Ureter (tissue), 1 donor: ENCODE measurements around the gene MNX1. TPM values are rescaled to one million over a fixed set of nuclear protein-coding genes. Genes with fewer than 3 reads are reported as not detected.

ENCODE experiments used
- DNase-seq: peaks from one replicate; pipeline ENCODE4 v3.0.0-alpha.2; 2020; ENCODE audit warnings: low spot score
- total RNA-seq: library from RNA; stranded (reverse); gene quantifications from one replicate; pipeline ENCODE4 v1.2.4, GENCODE V29; 2023
- donor health status: DM: yes; HTN: yes; CAD: no.

The MNX1 gene
- total RNA-seq, 1 donor from 2014 or later: not detected

- no peak for DNase-seq
These were observed 7.5 kb downstream of the MNX1 start for GRCh38 chr7:157002819-157003421.

GRCh38 chr7:157001920-157002818, 8.3 kb downstream of the MNX1 start:
- DNase-seq: no peak

DNA sequence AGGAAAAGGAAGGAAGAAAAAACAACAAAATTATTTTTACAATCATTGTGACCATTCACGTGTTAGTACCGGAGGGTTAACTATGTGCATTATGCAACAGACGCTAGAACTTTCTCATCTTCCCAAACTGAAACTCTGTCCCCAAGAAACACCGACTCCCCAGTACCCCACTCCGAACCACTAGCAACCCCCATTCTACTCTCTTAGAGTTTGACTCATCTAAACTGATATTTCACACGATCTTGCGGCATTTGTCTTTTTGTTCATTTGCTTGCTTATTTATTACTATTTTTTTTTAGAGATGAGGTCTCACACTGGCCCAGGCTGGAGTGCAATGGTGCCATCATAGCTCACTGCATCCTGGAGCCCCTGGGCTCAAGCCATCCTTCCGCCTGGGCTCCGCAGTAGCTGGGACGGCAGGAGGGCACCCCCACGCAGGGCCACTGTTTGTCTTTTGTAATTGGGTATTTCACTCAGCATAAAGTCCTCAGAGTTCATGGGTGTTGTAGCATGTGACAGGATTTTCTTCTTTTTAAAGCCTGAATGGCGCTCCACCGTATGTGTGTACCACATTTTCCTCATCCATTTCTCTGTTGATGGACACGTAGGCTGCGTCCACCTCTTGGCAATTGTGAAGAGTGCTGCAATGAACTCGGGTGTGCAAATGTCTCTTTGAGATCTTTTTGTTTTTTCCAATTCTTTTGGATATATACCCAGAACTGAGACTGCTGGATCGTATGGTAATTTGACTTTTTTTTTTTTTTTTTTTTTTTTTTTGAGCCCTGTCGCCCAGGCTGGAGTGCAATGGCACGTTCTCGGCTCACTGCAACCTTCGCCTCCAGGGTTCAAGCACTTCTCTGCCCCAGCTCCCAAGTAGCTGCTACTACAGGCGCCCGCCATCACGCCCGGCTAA, 9.5 kb downstream of the MNX1 start:
- no peak for DNase-seq

DNA sequence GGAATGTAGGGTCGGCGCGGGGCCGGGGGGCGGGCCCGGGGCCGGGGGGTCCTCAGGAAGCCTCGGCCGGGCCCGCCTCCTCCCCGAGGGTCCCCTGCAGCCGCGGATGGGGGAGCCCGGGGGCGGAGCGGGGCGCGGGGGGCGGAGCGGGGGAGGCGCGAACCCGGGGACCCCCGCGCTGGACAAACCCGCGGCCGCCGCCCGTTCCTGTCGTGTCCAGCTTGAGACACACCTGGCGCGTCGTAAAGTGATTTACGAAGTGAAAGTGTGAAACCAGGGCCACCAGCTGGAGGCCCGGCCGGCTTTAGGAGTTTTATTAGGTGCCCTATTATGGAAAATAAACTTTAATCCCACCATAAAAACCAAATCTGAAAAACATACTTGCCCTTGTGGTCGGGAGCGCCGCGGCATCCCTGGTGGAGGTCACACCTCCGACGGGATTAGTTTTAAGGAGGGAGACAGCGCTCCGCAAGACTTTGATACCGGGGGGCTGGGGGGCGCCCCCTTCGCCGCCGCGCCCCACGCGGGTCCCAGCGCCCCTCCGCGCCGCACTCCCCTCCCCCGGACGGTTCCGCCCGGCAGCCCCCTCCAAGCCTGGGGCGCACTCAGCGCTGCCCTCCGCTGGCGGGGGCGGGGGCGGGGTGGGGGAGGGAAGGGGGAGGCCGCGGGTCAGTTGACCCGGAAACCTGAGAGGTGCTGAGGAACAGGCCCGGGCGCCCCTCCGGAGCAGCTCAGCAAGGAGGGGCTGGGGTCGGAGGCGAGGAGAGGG, 10.3 kb downstream of the MNX1 start:
- no peak for DNase-seq

GRCh38 chr7:156998988-156999957, 11.2 kb downstream of the MNX1 start:
- DNase-seq: no peak

- DNase-seq: no peak
These were observed 16.0 kb downstream of the MNX1 start for GRCh38 chr7:156994417-156994816.

DNA sequence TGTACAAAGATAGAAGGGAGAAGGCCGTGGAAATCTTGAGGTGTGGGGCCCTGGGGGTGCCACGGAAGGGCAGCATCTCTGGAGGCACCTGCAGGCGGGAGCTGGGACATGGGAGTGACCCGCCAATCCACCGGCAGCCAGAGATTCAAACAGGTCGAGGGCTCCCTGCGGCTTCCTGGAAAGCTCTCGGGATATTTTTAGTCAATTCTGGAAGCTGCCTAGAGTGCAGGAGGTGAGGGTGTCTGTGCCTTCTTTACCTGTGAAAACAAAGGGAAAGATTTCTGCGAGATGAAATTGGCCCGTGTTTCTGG, 16.6 kb downstream of the MNX1 start:
- no peak for DNase-seq

GRCh38 chr7:156993021-156993924, 17.2 kb downstream of the MNX1 start:
- no peak for DNase-seq

DNA sequence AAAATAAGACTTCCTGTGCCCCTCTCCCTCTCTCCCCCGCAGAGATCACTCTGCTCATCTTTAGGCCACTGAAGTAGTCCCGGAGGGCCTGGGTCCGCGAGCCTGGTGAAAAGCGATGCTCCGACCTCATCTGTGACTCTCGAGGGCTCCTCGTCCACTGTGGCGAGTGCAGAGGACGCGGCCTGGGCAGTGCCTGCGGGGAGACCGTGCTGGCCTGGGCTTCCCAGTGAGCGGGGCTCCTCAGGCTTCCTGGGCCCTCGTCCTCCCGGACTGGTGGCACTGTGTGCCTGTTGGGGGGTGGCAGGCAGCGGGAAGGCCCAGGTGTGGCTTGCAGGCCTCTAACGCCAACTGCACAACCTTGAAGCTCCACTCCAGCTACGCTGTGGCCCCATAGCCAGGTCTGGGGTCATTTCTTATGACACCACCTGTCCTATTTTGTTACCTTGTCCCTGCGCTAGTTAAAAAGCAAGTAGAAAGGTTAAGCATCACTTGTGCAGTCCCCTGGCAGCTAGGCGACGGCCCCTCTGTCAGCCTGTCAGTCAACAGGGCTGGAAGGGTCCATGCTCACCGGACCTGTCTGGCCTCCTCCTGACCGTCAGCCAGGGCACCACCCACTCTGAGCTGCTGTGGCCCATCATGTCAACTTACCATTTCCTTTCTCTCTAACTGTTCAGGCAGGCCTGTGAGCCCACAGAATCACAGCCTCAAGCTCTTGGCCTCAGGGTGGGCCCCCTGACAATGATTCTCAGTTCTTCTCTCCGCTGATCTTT, 20.5 kb downstream of the MNX1 start:
- no peak for DNase-seq

DNA sequence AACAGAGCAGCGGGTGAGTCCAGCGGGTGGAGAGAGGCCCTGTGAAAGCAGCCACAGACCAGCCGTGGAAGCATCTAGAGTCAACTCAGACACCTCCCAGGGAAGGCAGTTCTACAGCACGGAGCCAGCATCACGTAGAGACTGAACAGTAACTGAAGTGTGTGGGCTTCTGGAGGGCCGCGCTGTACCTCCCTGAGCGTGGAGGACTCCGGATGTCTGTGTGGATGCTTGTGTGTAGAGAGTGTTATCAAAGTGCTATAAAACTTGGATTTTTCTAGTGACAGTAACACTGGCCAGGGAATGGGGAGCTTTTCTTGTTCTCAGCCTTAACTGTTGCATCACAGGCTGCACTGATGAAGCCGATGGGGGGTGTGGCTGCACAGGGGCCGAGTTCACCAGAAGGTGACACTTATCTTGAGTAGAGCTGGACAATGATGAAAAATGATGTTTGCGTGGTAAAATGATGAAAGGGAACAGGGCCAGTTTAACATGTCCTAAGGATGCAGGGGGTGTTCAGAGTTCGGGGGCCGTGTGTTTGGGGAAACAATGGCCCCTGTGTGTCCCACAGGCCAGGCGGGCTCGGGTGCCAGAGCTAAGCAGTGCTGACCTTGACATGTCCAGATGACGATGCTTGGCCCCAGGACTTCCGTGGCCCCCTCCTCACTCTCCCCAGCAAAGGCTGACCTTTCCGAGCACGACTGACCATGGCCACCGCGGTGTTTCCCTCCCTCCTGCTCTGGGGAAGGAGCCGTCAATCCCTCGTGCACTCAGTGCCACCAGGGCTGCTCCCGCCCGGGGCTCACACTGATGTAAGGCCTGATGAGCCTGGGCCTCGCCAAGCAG, 21.9 kb downstream of the MNX1 start:
- no peak for DNase-seq

DNA sequence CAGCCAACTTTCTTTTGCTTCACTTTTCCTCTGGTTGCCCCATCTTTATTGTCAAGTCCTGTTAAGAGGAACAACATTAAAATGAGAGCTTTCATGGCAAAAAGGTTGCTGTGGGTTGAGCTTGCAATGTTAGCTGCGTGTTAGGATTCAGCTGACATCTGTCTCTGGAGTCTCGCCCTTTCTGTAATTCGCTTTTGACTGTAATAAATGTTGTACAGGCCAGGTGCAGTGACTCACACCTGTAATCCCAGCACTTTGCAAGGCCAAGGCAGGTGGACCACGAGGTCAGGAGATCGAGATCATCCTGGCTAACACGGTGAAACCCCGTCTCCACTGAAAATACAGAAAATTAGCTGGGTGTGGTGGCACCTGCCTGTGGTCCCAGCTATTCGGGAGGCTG, 24.1 kb downstream of the MNX1 start:
- DNase-seq: no peak

- no peak for DNase-seq
These were observed 25.1 kb downstream of the MNX1 start for GRCh38 chr7:156985101-156985992.

- no peak for DNase-seq
These were observed 26.1 kb downstream of the MNX1 start for GRCh38 chr7:156984174-156984891.

DNA sequence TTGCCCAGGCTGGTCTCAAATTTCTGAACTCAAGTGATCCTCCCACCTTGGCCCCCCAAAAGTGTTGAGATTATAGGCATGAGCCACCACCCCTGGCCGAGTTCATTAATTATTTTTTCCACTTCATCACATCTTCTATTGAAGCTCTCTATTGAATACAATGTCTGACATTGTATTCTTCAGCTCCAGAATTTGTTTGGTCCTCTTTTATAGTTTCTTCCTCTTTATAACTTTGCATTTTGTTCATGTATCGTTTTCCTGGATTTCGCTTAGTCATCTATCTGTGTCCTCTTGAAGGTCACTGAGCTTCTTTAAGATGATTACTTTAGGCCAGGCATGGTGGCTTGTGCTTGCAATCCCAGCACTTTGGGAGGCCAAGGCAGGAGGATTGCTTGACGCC, 30.8 kb downstream of the MNX1 start:
- no peak for DNase-seq

DNA sequence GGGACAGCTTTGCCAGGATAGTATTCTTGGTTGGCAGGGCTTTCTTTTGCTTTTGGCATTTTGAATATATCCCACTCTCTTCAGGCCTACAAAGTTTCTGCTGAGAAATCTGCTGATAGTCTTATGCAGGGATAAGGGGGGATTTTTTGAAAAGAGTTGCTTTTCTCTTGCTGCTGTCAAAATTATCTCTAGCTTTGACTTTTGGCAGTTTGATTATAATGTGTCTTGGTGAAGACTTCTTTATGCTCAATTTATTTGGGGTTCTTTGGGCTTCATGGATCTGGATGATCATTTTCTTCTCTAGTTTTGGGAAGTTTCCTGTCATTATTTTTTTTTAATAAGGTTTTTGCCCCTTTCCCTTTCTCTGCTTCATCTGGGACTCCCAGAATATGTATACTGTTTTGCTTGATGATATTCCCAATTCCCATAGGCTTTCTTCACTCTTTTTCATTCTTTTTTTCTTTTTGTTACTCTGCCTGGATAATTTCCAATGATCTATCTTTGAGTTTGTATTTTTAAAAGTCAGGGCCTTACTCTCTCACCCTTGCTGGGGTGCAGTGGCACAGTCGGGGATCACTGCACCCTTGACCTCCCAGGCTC, 31.4 kb downstream of the MNX1 start:
- no peak for DNase-seq

DNA sequence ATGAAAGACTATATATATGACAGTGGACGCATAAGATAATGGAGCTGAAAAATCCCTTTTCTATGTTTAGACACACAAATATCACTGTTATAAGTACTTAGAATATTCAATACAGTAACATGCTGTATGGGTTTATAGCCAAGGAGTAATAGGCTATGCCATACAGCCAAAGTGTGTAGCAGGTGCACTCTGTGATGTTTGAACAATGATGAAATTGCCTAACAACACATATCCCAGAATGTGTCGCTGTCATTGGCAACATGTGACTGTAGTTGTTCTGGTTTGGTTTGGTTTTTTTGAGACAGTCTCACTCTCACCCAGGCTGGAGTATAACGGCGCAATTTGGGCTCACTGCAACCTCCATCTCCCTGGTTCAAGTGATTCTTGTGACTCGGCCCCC, 34.8 kb downstream of the MNX1 start:
- no peak for DNase-seq
